K562 (cell line): Measurements from ENCODE around the gene CMTR2. TPM values are rescaled to one million over a fixed set of nuclear protein-coding genes. Genes with fewer than 3 reads are reported as not detected.

Experiments
- CAMTA2 ChIP-seq: fragments of 250-450 bp; sonication (Bioruptor Pico); conservative IDR thresholded peaks from 2 replicates; pipeline ENCODE4 v1.5.1; 2022
- CXXC5 ChIP-seq: fragments of 250-450 bp; sonication (Bioruptor Pico); IDR thresholded peaks from 2 replicates; pipeline ENCODE4 v1.8.0; 2022; ENCODE audit warnings: inconsistent platforms, mild to moderate bottlenecking, moderate library complexity
- MNT ChIP-seq, 2 experiments: fragments of 450-650 bp; conservative IDR thresholded peaks; 2 replicates each; pipeline ENCODE4 v1.6.1; 2017; ENCODE audit warnings: mild to moderate bottlenecking in 2 of 2, moderate library complexity in 2 of 2
- PML ChIP-seq: IDR thresholded peaks from 2 replicates; pipeline ENCODE4 v1.6.1; 2012; ENCODE audit warnings: low read length, inconsistent platforms
- RREB1 ChIP-seq: fragments of 250-450 bp; sonication (Bioruptor Pico); IDR thresholded peaks from 2 replicates; pipeline ENCODE4 v1.4.0; 2020
- ZBTB40 ChIP-seq, 2 experiments: fragments of 450-650 bp in 1 of 2; sonication (generic) in 1 of 2; formaldehyde crosslinking in 1 of 2; IDR thresholded peaks; 2 replicates each; pipeline versions ENCODE4 v1.7.1 to v1.9.0; 2016 to 2022; ENCODE audit warnings: inconsistent platforms in 1 of 2, mild to moderate bottlenecking in 1 of 2, missing genetic modification reagents in 1 of 2
- ZNF23 ChIP-seq: fragments of 250-450 bp; sonication (Bioruptor Pico); IDR thresholded peaks from 2 replicates; pipeline ENCODE4 v1.4.0; 2020; ENCODE audit warnings: mild to moderate bottlenecking
- ZNF764 ChIP-seq: fragments of 250-450 bp; sonication (Bioruptor Pico); IDR thresholded peaks from 2 replicates; pipeline ENCODE4 v1.4.0; 2020; ENCODE audit warnings: low read depth, mild to moderate bottlenecking, moderate library complexity
- polyA plus RNA-seq, 8 experiments: library from polyadenylated mRNA; depleted of rRNA in 4 of 8; stranded (reverse) in 5 of 8; unstranded in 3 of 8; fragments of >200 nt; fragmentation: Nextera tagmentation in 2 of 8; fragmentation: Illumina TruSeq in 1 of 8; extraction: Ambion mirVana in 2 of 8; extraction: Trizol in 1 of 8; gene quantifications; 2 replicates each; pipeline versions ENCODE4 v1.2.1 to v1.2.3, GENCODE V29; 2011 to 2014; ENCODE audit warnings: inconsistent platforms in 1 of 8, missing spikeins in 1 of 8
- total RNA-seq, 7 experiments: library from RNA; depleted of rRNA in 6 of 7; stranded (reverse); fragments of >200 nt in 6 of 7; fragmentation: Illumina TruSeq in 2 of 7; extraction: Trizol in 2 of 7; gene quantifications; 2 replicates each; pipeline versions ENCODE4 v1.2.1 to v1.2.3, GENCODE V29; 2011 to 2021; ENCODE audit warnings: low replicate concordance in 1 of 7

The CMTR2 gene
- total and polyA plus RNA-seq, 9 of the 15 experiments (the other 6 are each of a cell fraction or from before 2014, with no cell fraction given): 4.6 to 24.8 (median 12.7) TPM

GRCh38 chr16:71288890-71289731, at the start of gene CMTR2 (continued):
- peak; percentile 68 for TF ChIP-seq ZBTB40 (IDR thresholded peaks at IDR 0.05)
- TF ChIP-seq ZBTB40 (CRISPR knock-in tag; IDR thresholded peaks at IDR 0.05): no peak
- peak; percentile 90 to 93 for TF ChIP-seq MNT (conservative IDR thresholded peaks at IDR 0.05)
- TF ChIP-seq PML: peak; percentile 57
- TF ChIP-seq CXXC5 (CRISPR knock-in tag): peak; percentile 99
- no peak for TF ChIP-seq CAMTA2 (CRISPR knock-in tag)
- TF ChIP-seq RREB1 (CRISPR knock-in tag): peak; percentile 50; the same call in 1 of the 2 replicates
- TF ChIP-seq ZNF764 (CRISPR knock-in tag): no peak
- TF ChIP-seq ZNF23 (CRISPR knock-in tag): no peak
